ENCODE results near the gene CPNE6. TPM values are rescaled to one million over a fixed set of nuclear protein-coding genes. Genes with fewer than 3 reads are reported as not detected.
"Not testable (repeated sequence)": the region's sequence is repeated elsewhere in the genome, so short reads cannot be mapped to it uniquely, and the experiment has no call there.

The CPNE6 gene
- 1 to 10 TPM in 4 of 8 experiments, under 1 TPM in 4; 0.54 to 3.3 (median 1.2) TPM for total RNA-seq

- H3K4me3 ChIP-seq, result no peak within 1 kb of the TSS
- H3K4me1 ChIP-seq (replicated peaks in 1 of 2), result peaks cover 9 to 10% of the 10 kb centered on the region in 2 donors
- ATAC-seq (replicated peaks in 6 of 8), result peak; percentile 43 to 79 (median 63)
- in situ Hi-C loops (cut with MboI; ENCODE audit: low pct_unique_long_range_greater_than_20kb in 2 of 9, low sequenced_read_pairs in 9 of 9, unreplicated experiment in 9 of 9), result no loop called here
- no peak within 1 kb of the TSS for H3K27ac ChIP-seq
- 42 to 87% (median 62%) methylated on average over 3 to 6 of the region's 19 CpGs; no CpG with 5 or more reads in 6 of the 10 experiments for WGBS, 10 experiments
Measured at GRCh38 chr14:24071144-24071697, at the start of gene CPNE6. TSS of gene CPNE6 (plus strand) at chr14:24071562. CDS start at chr14:24072937, 1,375 bp downstream.

- ATAC-seq (replicated peaks in 6 of 8); H3K4me3 ChIP-seq; H3K27ac ChIP-seq; in situ Hi-C loops (cut with MboI; ENCODE audit: low pct_unique_long_range_greater_than_20kb in 2 of 9, low sequenced_read_pairs in 9 of 9, unreplicated experiment in 9 of 9); H3K4me1 ChIP-seq (replicated peaks in 1 of 2): not testable (repeated sequence)
- 67 to 100% (median 89%) methylated on average over 1 to 2 of the region's 3 CpGs; no CpG with 5 or more reads in 5 of the 10 experiments for whole genome bisulfite sequencing, 10 experiments
Measured at GRCh38 chr14:24024939-24025418, 46.4 kb upstream of the CPNE6 start.

GRCh38 chr14:24029687-24030086, 41.7 kb upstream of the CPNE6 start:
- in situ Hi-C loops (cut with MboI; ENCODE audit: low pct_unique_long_range_greater_than_20kb in 2 of 9, low sequenced_read_pairs in 9 of 9, unreplicated experiment in 9 of 9), result loop anchor here in 1 of 9 experiments (10.0 kb wide), 1 partner anchor 45 kb away; the partner anchor contains the start of gene DHRS4L2
- ATAC-seq (replicated peaks in 6 of 8); H3K4me1 ChIP-seq (replicated peaks in 1 of 2); H3K27ac ChIP-seq; H3K4me3 ChIP-seq: not testable (repeated sequence)
- 100% methylated on average over 1 of the region's 3 CpGs; no CpG with 5 or more reads in 9 of the 10 experiments for WGBS, 10 experiments

GRCh38 chr14:24031331-24031730, 40.0 kb upstream of the CPNE6 start:
- not testable (repeated sequence) for H3K27ac ChIP-seq; H3K4me1 ChIP-seq (replicated peaks in 1 of 2); ATAC-seq (replicated peaks in 6 of 8); H3K4me3 ChIP-seq
- in situ Hi-C loops (cut with MboI; ENCODE audit: low pct_unique_long_range_greater_than_20kb in 2 of 9, low sequenced_read_pairs in 9 of 9, unreplicated experiment in 9 of 9), result loop anchor here in 1 of 9 experiments (10.0 kb wide), 1 partner anchor 47 kb away; the partner anchor contains the start of gene DHRS4L2
- 17 to 100% (median 76%) methylated on average over 1 to 2 of the region's 2 CpGs; no CpG with 5 or more reads in 1 of the 10 experiments for WGBS, 10 experiments

- in situ Hi-C loops (cut with MboI; ENCODE audit: low pct_unique_long_range_greater_than_20kb in 2 of 9, low sequenced_read_pairs in 9 of 9, unreplicated experiment in 9 of 9), result loop anchor here in 1 of 9 experiments (10.0 kb wide), 1 partner anchor 48 kb away; the partner anchor contains the start of gene DHRS4L2
- Histone ChIP-seq H3K4me1 (replicated peaks in 1 of 2) (peaks cover 3 to 4% of the 10 kb centered on the region in 2 donors), H3K27ac (no peak overlapping the region), H3K4me3 (no peak overlapping the region)
- ATAC-seq (replicated peaks in 6 of 8), result peak in 1 of 8 experiments; percentile 5
- 58 to 90% (median 83%) methylated on average over 1 to 2 of the region's 2 CpGs; no CpG with 5 or more reads in 5 of the 10 experiments for WGBS, 10 experiments
Measured at GRCh38 chr14:24032727-24033418, 38.5 kb upstream of the CPNE6 start.

- H3K4me1 ChIP-seq (replicated peaks in 1 of 2), result not testable (repeated sequence)
- Histone ChIP-seq H3K4me3 (peak overlapping the region in 4 of 5 donors; percentile 27 to 37 (median 34)), H3K27ac (peak overlapping the region in 1 of 2 donors; percentile 39)
- in situ Hi-C loops (cut with MboI; ENCODE audit: low pct_unique_long_range_greater_than_20kb in 2 of 9, low sequenced_read_pairs in 9 of 9, unreplicated experiment in 9 of 9), result loop anchor here in 1 of 9 experiments (10.0 kb wide), 1 partner anchor 51 kb away; the partner anchor contains the start of gene DHRS4L2
- peak in 7 of 8 experiments; percentile 2 to 37 (median 34) for ATAC-seq (replicated peaks in 6 of 8)
- no CpG with 5 or more reads among the region's 4 CpGs for WGBS, 10 experiments
Measured at GRCh38 chr14:24035769-24036168, 35.6 kb upstream of the CPNE6 start.

GRCh38 chr14:24036169-24036962, 35.0 kb upstream of the CPNE6 start:
- ATAC-seq (replicated peaks in 6 of 8), result peak; percentile 85 to 96 (median 94)
- Histone ChIP-seq H3K4me1 (replicated peaks in 1 of 2) (peaks cover 3 to 4% of the 10 kb centered on the region in 2 donors), H3K4me3 (peak overlapping the region; percentile 27 to 39 (median 36)), H3K27ac (peak overlapping the region; percentile 39 to 44)
- WGBS, 10 experiments, result 0 to 20% (median 4%) methylated on average over 1 to 19 of the region's 50 CpGs; no CpG with 5 or more reads in 6 of the 10 experiments
- in situ Hi-C loops (cut with MboI; ENCODE audit: low pct_unique_long_range_greater_than_20kb in 2 of 9, low sequenced_read_pairs in 9 of 9, unreplicated experiment in 9 of 9), result loop anchor here in 1 of 9 experiments (10.0 kb wide), 1 partner anchor 52 kb away; the partner anchor contains the start of gene DHRS4L2

GRCh38 chr14:24036963-24037657, 34.3 kb upstream of the CPNE6 start:
- 0 to 80% (median 65%) methylated on average over 1 to 9 of the region's 10 CpGs; no CpG with 5 or more reads in 2 of the 10 experiments for WGBS, 10 experiments
- ATAC-seq (replicated peaks in 6 of 8); H3K4me1 ChIP-seq (replicated peaks in 1 of 2); H3K27ac ChIP-seq: not testable (repeated sequence)
- in situ Hi-C loops (cut with MboI; ENCODE audit: low pct_unique_long_range_greater_than_20kb in 2 of 9, low sequenced_read_pairs in 9 of 9, unreplicated experiment in 9 of 9), result loop anchor here in 1 of 9 experiments (10.0 kb wide), 1 partner anchor 52 kb away; the partner anchor contains the start of gene DHRS4L2
- peak overlapping the region in 3 of 5 donors; percentile 25 to 39 (median 37) for H3K4me3 ChIP-seq

- in situ Hi-C loops (cut with MboI; ENCODE audit: low pct_unique_long_range_greater_than_20kb in 2 of 9, low sequenced_read_pairs in 9 of 9, unreplicated experiment in 9 of 9), result loop anchor here in 1 of 9 experiments (10.0 kb wide), 1 partner anchor 53 kb away; the partner anchor contains the start of gene DHRS4L2
- H3K27ac ChIP-seq, result no peak overlapping the region
Measured at GRCh38 chr14:24037658-24038037, 33.7 kb upstream of the CPNE6 start.

GRCh38 chr14:24038686-24039085, 32.7 kb upstream of the CPNE6 start:
- H3K4me3 ChIP-seq, result no peak overlapping the region
- in situ Hi-C loops (cut with MboI; ENCODE audit: low pct_unique_long_range_greater_than_20kb in 2 of 9, low sequenced_read_pairs in 9 of 9, unreplicated experiment in 9 of 9), result loop anchor here in 1 of 9 experiments (10.0 kb wide), 1 partner anchor 54 kb away; the partner anchor contains the start of gene DHRS4L2
- H3K4me1 ChIP-seq (replicated peaks in 1 of 2), result peaks cover 3 to 4% of the 10 kb centered on the region in 2 donors
- 17 to 100% (median 90%) methylated on average over 1 to 2 of the region's 2 CpGs; no CpG with 5 or more reads in 3 of the 10 experiments for WGBS, 10 experiments
- H3K27ac ChIP-seq, result no peak overlapping the region
- ATAC-seq (replicated peaks in 6 of 8), result no peak

More at GRCh38 chr14:24037658-24038037, 33.7 kb upstream of the CPNE6 start:
- peaks cover 3 to 4% of the 10 kb centered on the region in 2 donors for H3K4me1 ChIP-seq (replicated peaks in 1 of 2)
- 38 to 90% (median 84%) methylated on average over 3 to 13 of the region's 14 CpGs; no CpG with 5 or more reads in 5 of the 10 experiments for WGBS, 10 experiments
- ATAC-seq (replicated peaks in 6 of 8), result no peak
- no peak overlapping the region for H3K4me3 ChIP-seq

GRCh38 chr14:24040692-24041091, 30.7 kb upstream of the CPNE6 start:
- WGBS, 10 experiments, result 0 to 80% (median 12%) methylated on average over 1 to 2 of the region's 2 CpGs; no CpG with 5 or more reads in 3 of the 10 experiments
- in situ Hi-C loops (cut with MboI; ENCODE audit: low pct_unique_long_range_greater_than_20kb in 2 of 9, low sequenced_read_pairs in 9 of 9, unreplicated experiment in 9 of 9), result no loop called here
- no peak for ATAC-seq (replicated peaks in 6 of 8)
- Histone ChIP-seq H3K4me1 (replicated peaks in 1 of 2) (peaks cover 2 to 3% of the 10 kb centered on the region in 2 donors), H3K27ac (no peak overlapping the region), H3K4me3 (no peak overlapping the region)

All from motor neuron (in vitro differentiated cells).